Daoy (cell line): ENCODE data around the gene TFCP2. TPM values are rescaled to one million over a fixed set of nuclear protein-coding genes. Genes with fewer than 3 reads are reported as not detected.

Experiments
- DNase-seq: peaks from one replicate; pipeline ENCODE4 v3.0.0-alpha.2; 2015; ENCODE audit warnings: low read depth
- total RNA-seq: library from RNA; depleted of rRNA; stranded (reverse); fragments of >200 nt; shearing (Covaris generic); gene quantifications from 2 replicates; pipeline ENCODE4 v1.2.3, GENCODE V29; 2014

Gene TFCP2
- total RNA-seq, 1 experiment from 2014 or later, result 9.5 TPM

GRCh38 chr12:51156245-51156765 lies 16.6 kb downstream of the TFCP2 start:
- DNase-seq, result no peak

- no peak for DNase-seq
Observed at GRCh38 chr12:51152953-51153352, 20.0 kb downstream of the TFCP2 start.

- DNase-seq, result no peak
Observed at GRCh38 chr12:51150777-51151176, 22.2 kb downstream of the TFCP2 start.

DNA sequence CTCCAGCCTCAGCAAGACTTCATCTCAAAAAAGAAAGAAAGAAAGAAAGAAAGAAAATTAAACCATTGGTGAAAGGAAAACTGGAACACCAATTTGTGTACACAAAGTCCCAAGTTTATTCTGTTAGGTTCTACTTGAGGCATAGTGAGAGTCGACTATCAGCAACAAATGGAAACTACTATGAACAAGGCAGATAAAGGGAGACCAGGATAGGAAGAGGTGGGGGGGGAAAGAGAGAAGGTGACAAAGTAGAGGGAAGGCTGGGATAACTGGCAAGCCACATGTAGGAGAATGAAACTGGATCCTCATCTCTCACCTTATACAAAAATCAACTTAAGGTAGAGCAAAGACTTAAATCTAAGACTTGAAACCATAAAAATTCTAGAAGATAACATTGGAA lies 25.6 kb downstream of the TFCP2 start:
- DNase-seq, result no peak

DNA sequence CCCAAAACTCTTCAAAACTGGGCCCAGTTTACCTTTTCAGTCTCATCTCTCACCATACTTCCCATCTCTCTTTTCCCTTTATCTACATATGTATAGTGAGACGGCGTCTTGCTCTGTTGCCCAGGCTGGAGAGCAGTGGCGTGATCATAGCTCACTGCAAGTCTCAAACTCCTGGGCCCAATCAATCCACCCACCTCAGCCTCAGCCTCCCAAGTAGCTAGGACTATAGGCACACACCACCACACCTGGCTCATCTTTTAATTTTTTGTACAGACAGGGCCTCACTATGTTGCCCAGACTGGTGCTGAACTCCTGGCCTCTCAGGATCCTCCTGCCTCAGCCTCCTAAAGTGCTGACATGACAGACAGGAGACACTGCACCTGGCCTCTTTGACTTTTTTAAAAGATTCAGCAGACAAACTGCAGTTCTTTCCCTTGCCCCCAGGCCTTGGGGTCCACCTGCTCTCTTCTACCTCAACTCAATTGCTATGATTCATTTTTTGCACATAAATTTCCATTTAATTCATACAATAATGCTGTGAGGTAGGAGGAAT lies 33.6 kb downstream of the TFCP2 start:
- DNase-seq, result no peak

DNA sequence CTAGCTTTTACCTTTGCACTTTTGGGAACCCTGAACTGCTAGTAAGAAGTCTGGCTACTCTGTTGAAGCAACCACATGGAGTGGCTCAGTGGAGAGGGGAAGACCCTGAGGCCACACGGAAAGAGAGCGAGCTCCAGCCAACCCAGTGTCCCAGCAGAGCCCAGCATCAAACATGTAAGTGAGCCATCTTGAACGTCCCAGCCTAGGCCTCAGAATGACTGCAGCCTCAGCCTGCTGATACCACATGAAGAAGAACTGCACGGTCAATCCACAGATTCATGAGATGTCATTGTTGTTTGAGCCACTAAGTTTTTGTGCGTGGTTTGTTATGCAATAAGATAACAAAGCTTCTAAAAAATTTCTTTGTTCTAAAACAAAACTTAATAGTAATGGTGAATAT lies 40.2 kb downstream of the TFCP2 start:
- DNase-seq, result no peak

GRCh38 chr12:51131745-51132521 lies 41.0 kb downstream of the TFCP2 start:
- no peak for DNase-seq

DNA sequence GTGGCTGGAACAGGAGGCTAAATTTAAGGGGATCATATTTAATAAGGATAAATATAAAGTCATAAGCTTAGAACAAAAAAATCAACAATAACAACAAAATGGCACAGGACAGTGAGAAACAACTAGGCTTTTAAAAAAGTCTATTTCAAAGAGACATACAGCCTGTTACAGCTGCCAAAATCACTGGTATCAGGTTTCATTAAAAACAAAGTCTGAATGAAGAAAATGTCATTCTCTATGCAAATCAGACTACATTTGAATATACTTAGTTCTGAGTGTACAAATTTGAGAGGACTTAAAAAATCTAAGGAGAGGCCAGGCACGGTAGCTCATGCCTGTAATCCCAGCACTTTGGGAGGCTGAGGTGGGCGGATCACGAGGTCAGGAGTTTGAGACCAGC lies 44.0 kb downstream of the TFCP2 start:
- no peak for DNase-seq

DNA sequence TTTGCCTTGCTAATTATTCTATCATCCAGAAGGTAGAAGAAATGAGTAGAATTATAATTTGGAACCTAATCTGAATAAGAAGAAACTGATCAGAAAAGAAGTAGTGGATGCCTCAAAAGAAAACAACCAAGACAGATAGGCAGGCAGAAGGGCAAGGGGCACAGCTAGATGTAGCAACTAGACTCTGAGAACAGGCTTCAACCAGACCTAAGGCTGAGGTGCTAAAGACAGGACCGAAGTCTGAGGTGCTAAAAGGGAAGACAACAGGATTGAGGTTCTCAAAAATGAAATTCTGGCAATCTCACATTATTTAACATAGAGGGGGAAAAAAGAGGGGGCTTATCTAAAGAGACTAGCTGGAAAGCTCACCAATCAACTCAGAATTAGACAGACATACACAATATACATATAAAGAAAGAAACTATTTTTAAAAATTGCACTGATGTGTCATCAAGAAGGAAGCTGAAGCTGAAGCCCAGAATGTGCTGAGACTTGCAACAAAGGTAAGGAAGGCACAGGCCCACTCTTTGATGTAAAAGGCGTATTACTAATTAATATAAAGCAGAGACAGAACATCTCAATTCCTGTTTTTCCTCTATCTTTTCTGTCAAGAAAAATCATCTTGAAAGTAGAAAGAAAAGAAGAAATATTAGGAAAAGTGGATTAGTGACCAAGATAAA lies 45.7 kb downstream of the TFCP2 start:
- DNase-seq, result no peak

DNA sequence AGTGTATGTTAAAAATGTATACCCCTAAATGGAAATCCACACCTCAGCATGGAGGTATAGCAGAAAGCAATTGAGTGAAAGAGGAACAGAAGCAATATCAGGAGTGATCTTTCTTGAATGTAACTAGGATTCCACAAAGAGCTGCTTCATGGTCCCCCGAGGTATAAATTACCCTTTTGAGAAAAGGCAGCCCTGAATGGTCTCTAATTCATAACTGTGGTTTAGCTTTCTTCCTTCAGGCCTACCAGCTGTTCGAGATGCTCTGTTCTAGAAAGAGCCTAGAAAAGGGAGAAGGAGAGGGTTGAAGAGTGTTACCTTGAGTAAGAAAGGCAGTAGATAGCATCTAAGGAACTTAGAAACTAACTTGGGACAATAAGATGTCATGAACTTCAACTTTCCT lies 46.6 kb downstream of the TFCP2 start:
- DNase-seq, result no peak

DNA sequence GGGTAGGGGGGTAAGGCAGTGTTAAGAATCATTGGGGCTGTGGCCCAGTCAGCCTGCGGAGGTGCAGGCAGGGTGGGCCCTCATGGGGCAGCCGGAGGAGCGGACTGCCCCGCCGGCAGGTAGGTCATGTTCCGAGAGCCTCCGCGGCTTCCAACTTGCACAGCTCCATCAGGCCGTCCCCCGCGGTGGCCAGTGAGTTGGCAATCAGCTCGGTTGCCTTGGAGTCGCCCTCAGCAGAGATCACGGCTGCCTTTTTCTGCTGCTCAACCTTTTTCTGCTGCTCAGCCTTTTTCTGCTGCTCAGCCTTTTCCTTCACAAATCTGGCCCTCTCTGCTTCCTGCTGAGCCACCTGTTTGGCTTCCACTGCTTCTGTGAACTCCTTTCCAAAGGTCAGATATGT lies 48.4 kb downstream of the TFCP2 start:
- no peak for DNase-seq

GRCh38 chr12:51122844-51123243 lies 50.1 kb downstream of the TFCP2 start:
- no peak for DNase-seq

GRCh38 chr12:51118706-51119105 lies 54.2 kb downstream of the TFCP2 start:
- peak; percentile 77 for DNase-seq

- DNase-seq, result no peak
Observed at GRCh38 chr12:51115533-51115932, 57.4 kb downstream of the TFCP2 start.

- DNase-seq, result no peak
Observed at GRCh38 chr12:51108136-51108535, 64.8 kb downstream of the TFCP2 start.

DNA sequence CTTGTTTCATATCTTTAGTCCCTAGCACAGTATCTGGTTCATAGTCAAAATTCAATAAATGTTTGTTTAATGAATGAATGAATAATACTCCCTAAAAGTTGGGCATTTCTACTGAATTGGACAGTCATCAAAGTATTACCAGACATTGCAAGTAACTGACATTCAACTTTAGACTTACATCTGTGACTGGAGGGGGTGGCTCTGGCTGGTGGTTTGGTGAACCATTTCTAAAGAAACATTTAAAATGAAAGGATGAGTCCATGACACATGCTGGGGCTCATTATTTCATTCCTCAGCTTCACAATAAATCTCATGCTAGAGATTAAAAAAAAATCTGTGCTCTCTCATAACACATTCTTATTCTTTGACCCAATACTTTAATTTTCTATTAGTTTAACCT lies 69.0 kb downstream of the TFCP2 start:
- DNase-seq, result no peak

GRCh38 chr12:51098611-51099010 lies 74.3 kb downstream of the TFCP2 start:
- no peak for DNase-seq

DNA sequence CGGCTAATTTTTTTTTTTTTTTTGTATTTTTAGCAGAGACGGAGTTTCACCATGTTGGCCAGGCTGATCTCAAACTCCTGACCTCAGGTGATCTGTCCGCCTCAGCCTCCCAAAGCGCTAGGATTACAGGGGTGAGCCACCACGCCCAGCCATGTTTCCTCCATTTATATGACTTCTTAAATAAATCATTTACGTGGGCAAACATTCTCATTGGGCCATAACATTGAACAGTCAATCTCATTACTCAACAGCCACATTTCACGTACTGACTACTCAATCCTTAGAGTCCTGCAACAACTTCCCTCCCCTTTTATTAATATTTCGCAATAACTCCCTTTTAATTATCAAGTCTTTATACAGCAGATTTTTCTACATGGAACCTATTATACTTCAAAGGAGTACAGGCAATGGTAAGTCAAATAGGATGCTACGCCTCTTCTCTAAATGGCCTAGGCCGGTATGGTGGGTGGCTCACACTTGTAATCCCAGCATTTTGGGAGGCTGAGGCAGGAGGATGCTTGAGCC lies 82.2 kb downstream of the TFCP2 start:
- no peak for DNase-seq

- no peak for DNase-seq
Observed at GRCh38 chr12:51087818-51088217, 85.1 kb downstream of the TFCP2 start.

GRCh38 chr12:51086933-51087332 lies 86.0 kb downstream of the TFCP2 start:
- DNase-seq, result no peak

DNA sequence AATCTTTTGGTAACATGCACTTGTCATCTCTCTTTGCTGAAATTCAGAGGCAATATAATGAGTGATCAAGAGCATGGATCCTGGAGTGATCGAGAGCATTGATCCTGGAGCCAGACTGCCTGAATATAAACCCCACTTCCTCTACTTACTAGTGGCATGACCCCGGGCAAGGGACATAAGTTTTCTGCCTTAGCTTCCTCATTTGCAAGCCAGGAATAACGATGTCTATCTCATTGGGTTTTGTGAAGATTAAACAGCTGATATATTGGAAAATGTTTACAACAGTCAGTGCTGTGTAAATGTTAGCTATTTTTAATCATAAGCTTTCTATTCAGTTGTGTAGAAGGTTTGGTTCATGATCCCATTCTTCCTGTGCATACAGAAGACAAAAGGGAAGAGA lies 87.2 kb downstream of the TFCP2 start:
- DNase-seq, result no peak

- peak; percentile 97 for DNase-seq
Observed at GRCh38 chr12:51083126-51083833, 89.7 kb downstream of the TFCP2 start, which contains the start of gene CSRNP2. TSS of gene CSRNP2 (minus strand) at chr12:51083596. CDS start at chr12:51076561, 7,035 bp downstream.
